GM12873 (cell line): ENCODE results near the gene NPTX1.

Source experiments
- CTCF ChIP-seq: IDR thresholded peaks from 2 replicates; pipeline ENCODE4 v1.5.1; 2012; ENCODE audit warnings: low read depth, mild to moderate bottlenecking, moderate library complexity, low read length, control low read depth; ENCODE audit not compliant: insufficient read depth; ENCODE audit errors: missing control alignments

NPTX1 gene

GRCh38 chr17:80510132-80510531, 33.7 kb upstream of the NPTX1 start:
- no peak for TF ChIP-seq CTCF

DNA sequence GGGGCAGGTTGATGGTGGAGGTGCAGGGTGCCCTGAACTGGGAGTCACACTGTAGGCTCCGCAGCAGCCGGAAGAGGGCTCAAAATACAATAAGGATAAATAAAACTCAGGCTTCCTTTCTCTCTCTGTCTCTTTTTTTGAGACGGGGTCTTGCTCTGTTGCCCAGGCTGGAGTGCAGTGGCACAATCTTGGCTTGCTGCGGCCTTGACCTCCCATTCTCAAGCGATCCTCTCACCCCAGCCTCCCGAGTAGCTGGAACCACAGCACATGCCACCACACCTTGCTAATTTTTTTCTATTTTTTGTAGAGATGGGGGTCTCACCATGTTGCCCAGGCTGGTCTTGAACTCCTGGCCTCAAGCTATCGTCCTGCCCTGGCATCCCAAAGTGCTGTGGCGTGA, 32.9 kb upstream of the NPTX1 start:
- TF ChIP-seq CTCF, result no peak

- TF ChIP-seq CTCF, result no peak
Measured at GRCh38 chr17:80507965-80508364, 31.6 kb upstream of the NPTX1 start.

DNA sequence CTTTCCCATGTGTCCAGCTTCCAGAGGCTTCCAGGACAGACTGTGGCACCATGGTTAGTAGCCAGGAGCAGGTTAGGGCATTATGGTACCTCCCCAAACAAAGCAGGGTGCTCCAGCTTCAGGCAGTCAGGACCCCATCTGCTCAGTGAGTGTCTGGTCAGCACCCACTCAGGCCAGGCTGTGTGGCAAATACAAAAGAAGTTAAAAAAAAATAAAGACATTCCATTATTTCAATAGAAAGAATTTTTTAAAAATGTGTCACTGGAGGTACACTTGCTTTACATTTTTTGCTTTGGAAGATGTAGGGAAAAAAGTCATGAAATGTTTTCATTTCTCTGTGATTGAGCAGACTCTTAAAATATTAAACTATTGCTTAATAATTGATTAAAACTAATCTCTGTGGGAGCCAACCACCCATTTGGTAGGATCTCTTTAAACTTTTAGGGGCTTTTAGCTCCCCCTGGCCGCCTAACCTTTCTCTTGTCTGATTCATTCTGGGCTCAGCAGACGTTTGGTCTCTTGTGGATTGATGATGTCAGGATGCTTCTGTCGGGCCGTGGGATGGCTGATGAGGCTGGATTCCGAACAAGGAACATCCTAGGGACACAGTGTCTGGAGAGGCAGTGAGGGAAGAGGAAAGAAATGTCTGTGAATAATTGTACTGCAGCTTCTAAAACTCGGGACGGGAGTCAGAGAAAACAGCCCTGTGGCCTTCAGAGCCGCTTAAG, 28.4 kb upstream of the NPTX1 start:
- no peak for TF ChIP-seq CTCF

DNA sequence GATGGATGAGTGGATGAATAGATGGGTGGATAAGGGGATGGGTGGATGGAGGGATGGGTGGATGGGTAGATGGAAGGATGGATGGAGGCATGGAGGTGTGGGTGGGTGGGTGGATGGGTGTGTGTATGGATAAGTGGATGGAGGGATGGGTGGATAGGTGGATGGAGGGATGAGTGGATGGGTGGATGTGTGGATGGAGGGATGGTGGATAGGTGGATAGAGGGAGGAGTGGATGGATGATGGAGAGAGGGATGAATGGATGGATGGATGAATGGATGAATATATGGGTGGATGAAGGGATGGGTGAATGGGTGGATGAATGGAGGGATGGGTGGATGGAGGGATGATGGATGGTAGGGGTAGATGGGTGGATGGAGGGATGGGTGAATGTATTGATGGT, 27.5 kb upstream of the NPTX1 start:
- no peak for TF ChIP-seq CTCF

GRCh38 chr17:80503031-80503430, 26.6 kb upstream of the NPTX1 start:
- no peak for TF ChIP-seq CTCF

DNA sequence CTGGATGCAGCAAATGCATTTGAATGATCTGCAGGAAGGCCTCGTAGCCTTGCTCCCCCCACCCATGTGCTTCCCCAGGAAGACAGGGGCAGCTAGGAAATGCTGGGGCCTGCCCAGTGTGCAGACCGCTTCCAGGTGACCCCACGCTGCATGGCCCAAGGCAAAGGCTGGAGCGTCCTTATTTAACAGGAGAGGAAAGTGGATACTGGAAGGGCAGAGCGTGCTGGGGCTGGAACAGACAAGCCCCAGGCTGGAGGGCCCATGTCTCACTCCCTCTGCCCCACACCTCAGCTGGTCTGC, 26.1 kb upstream of the NPTX1 start:
- TF ChIP-seq CTCF, result no peak
